SHP77 (cell line): ENCODE measurements around the gene DMTF1.
"Not testable (repeated sequence)": the region's sequence is repeated elsewhere in the genome, so short reads cannot be mapped to it uniquely, and the experiment has no call there.

Experiments
- DNase-seq, 2 experiments: peaks; one replicate each; lab custom pipeline; 2025; lab: John Stamatoyannopoulos, UW

The DMTF1 gene

GRCh38 chr7:87199241-87199640, 47.0 kb downstream of the DMTF1 start:
- no peak for DNase-seq

DNA sequence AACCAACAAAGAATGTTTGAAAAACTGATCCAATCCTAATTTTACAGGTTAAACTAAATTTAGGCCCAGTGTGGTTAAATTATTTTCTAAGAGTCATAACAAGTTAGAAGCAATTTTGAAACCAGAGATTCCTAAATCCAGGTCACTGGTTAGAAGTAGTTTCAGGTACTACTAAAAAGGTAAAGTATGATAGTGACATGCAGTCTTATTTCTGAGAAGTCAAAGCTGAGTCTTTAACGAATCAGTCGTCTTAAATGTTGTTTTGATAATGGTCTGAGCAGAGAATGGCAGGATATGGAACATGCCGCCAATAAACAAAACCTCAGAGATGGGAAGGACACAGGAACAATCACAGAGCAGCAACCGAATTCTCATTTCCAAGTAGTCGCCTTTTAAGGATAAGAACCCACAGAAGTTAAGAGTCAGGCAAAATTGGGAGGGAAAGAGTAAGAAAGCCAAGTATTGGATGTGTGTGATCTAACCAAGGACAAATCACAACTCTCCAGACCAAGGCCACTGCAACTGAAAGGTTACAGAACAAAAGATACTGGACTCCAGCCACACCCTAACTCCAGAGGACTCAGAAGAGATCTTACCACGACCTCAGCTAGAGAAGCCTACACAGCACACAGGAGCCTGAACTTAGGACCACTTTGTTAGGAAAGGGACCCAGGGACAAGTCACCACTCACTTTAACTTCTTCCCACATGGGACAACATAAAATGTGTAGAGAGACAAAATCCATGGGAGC, 47.6 kb downstream of the DMTF1 start:
- no peak for DNase-seq

DNA sequence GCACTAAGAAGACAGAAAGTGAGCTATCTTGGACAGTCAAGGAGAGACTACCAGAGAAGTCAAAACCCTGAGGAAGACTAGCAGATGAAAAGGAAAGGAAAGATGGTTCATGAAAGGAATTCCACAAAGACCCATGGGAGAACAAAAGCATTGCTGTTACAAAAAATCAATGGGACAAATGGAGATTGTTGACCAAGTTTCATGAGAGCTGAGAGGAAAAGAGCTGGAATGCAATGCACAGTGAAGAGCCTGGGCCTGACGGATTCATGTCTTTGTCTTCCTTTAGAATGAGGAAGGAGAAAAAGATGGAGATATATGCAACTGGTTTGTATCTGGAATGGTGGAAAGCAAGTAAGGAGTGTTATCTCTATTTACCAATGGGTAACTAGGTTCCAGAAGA, 50.0 kb downstream of the DMTF1 start:
- DNase-seq: no peak

- no peak for DNase-seq
Measured at GRCh38 chr7:87202705-87203104, 50.5 kb downstream of the DMTF1 start.

- DNase-seq: not testable (repeated sequence)
Measured at GRCh38 chr7:87203929-87204328, 51.7 kb downstream of the DMTF1 start.

DNA sequence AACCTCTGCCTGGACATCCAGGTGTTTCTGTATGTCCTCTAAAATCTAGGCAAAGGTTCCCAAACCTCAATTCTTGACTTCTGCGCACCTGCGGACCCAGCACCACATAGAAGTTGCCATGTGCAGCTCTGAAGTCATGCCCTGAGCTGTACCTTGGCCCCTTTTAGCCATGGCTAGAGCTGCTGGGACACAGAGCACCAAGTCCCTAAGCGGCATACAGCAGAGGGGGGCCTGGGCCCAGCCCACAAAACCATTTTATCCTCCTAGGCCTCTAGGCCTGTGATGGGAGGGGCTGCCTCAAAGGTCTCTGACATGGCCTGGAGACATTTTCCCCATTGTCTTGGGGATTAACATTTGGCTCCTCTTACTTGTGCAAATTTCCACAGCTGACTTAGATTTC, 52.7 kb downstream of the DMTF1 start:
- DNase-seq: no peak

DNA sequence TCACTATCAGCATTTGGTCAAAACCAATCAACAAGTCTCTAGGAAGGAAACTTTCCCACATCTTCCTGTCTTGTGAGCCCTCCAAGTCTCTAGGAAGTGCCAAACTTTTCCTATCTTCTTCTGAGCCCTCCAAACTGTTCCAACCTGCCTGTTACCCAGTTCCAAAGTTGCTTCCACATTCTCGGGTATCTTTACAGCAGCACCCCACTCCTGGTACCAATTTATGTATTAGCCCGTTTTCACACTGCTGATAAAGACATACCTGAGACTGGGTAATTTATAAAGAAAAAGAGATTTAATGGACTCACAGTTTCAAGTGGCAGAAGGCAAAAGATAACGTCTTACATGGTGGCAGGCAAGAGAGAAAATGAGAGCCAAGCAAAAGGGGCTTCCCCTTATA, 53.4 kb downstream of the DMTF1 start:
- not testable (repeated sequence) for DNase-seq

DNA sequence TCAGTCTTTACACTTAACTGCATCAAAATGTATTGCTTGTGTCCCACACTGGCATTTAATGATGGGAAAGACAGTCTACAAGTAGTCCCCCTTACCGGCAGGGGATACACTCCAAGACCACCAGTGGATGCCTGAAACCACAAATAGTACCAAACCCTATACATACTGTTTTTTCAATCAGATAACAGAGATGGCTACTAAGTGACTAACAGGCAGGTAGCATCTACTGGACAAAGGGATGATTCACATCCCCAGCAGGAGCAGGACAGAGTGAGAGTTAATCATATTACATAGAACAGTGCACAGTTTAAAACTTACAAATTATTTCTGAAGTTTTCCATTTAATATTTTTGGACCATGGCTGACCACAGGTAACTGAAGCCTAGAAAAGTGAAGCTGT, 54.1 kb downstream of the DMTF1 start:
- no peak for DNase-seq

GRCh38 chr7:87209295-87209924, 57.2 kb downstream of the DMTF1 start:
- no peak for DNase-seq

DNA sequence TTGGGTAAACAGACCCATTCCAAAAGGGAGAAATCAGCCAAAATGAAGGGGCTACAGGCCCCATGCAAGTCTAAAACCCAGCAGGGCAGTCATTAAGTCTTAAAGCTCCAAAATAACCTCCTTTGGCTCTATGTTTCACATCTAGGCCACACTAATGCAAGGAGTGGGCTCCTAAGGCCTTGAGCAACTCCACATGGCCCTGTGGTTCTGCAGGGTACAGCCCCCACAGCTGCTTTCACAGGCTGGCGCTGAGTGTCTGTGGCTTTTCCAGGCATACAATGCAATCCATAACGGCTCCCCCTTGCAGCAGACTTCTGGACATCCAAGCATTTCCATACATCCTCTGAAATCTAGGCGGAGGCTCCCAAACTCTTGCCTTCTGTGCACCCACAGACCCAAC, 58.3 kb downstream of the DMTF1 start:
- no peak for DNase-seq

- DNase-seq: no peak
Measured at GRCh38 chr7:87212498-87212897, 60.2 kb downstream of the DMTF1 start.

DNA sequence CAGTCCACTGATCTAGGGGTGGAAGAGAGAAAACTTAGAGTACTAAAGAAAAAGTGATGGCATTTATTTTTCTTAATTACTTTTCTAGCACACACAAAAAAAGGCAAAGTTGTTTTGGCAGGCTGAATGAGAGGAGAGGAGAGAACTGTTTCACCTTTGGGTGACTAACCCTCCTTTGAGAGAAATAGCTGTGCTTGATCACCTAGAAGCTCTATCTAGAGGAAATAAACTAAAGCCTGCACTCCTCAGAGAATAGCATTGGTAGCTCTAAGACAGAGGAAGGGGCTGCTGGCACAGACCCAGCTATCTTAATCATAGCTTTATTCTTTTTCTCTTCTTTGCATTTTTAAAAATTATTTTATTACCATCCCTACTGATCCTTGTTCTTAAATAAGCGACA, 61.0 kb downstream of the DMTF1 start:
- no peak for DNase-seq

DNA sequence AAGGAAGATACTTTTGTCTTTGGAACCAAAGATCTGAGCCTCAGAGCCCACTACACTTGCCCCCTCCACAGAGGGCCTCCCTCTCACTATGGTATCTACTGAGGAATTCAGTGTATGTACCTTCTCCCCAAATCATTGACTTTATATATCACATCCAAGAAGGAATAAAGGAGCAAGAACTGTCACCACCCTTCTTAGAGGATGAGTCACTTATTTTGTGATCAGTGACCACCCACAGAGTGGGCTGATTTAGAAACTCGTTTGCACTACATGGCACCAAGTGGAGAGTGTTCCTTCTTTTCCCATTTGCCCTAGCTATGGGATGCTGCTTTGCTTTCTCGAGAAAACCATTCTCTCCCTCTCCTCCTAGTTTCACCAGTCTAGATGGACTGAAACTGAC, 61.6 kb downstream of the DMTF1 start:
- DNase-seq: no peak

- no peak for DNase-seq
Measured at GRCh38 chr7:87215046-87215445, 62.8 kb downstream of the DMTF1 start.

- no peak for DNase-seq
Measured at GRCh38 chr7:87216701-87217508, 64.7 kb downstream of the DMTF1 start.

- DNase-seq: no peak
Measured at GRCh38 chr7:87217983-87218653, 65.9 kb downstream of the DMTF1 start.

DNA sequence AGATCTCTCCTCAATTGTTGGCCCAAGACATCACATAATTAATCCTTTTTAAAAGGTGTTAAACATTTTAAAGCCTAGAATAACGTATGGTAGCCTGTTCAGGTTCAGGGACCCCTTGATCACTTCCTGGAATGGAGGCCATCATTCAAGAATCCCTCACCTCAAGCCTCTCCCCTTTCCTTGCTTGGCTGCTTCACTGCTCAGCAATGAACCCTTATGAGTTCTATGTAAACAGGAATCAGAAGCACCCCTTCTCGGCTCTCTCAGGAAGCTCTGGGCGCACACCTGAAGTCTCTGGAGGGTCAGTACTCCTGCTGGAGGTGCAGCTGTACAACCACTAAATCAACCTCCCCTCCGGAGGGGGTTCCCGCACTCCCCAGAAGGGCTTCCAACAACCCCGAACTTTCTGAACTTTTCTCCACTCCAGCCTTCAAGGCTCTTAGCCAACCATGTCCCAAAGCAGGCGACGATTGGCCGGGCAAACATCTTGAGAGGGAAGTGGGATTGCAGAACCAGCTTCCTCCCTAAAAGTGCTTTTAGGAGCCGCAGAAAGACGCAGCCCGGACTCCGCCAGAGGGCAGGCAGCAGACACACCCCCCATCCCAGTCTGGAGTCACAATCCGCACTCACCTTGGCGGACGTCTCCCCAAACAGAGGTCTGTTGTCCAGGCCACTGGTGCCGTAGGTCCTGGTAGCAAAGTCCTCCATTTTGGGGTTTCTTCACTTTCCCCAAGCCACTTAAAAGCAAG, 66.7 kb downstream of the DMTF1 start:
- peak in 1 of 2 experiments; percentile 10 for DNase-seq

DNA sequence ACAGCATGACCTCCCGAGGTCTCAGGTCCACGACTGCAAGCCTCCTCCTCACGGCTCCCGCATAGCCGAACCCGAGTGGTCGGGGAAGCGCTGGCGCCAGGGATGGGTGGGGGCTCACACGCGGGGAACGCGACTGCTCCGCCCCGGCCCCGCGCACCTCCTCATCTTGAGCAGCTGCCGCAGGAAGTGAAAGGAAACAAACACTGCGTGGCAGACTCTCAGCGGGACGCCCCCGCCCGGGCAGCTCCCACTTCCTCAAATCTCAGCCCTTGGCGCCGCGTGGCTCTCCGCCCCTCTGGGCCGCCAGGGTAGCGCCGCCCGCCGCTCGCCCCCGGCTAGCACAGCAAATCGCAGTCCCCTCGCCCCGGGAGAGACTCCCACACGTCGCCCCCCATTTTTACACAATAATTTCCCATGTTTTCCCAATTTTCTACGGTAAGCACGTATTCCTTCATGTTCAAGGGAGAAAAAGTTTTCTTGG, 67.3 kb downstream of the DMTF1 start, which contains the start of gene TMEM243:
Gene TMEM243 (minus strand): TSS at position 188 of the 481 bp plus-strand sequence. CDS start 229 bp downstream, outside the sequence.
- DNase-seq: peak in 1 of 2 experiments; percentile 23

GRCh38 chr7:87220026-87220733, 67.9 kb downstream of the DMTF1 start:
- DNase-seq: peak; percentile 81

DNA sequence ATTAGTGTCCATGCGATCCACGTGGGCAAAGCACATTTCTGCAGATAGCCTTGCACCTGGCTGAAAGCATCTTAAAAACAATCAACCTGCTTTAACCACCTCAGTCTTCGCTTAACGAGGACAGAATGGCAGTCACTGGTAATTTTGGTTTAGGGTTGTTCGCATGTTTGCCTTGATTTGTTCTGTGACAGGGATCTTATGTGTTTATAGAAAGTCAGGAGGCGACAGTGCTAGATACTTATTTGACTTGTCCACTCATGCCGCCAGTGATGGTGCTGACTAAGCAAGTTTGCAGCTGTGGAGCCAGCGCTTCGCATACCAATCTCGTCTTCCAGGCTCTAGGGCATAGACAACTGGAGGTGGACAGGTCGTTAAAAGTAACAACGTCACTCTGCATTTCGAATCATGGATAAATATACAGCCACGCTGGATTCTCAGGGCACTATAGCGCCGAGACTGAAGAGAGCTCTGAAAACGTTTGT, 68.5 kb downstream of the DMTF1 start:
- peak; percentile 12 to 32 for DNase-seq
